ENCODE data around the gene SHISAL2B.

DNA sequence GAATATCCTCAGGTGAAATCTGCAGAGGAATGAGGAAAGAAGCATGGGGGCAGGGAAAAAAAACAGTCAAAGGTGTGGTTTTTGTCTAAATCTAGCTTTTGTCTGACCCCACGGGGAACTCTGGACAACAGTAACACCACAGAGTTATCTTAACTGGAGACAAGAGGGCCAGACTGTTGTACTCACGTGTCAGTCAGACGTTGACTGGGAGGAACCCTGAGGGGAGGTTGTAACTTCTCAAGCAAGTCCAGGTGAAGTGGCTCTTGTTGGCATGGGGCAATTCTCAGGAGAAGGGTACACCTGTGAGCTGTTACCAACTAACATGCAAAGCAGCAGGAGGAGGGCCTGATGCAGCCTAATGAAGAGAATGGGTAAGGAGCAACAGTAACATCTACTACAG is 44.1 kb upstream of the SHISAL2B start:
- TF ChIP-seq, protein P1, sequence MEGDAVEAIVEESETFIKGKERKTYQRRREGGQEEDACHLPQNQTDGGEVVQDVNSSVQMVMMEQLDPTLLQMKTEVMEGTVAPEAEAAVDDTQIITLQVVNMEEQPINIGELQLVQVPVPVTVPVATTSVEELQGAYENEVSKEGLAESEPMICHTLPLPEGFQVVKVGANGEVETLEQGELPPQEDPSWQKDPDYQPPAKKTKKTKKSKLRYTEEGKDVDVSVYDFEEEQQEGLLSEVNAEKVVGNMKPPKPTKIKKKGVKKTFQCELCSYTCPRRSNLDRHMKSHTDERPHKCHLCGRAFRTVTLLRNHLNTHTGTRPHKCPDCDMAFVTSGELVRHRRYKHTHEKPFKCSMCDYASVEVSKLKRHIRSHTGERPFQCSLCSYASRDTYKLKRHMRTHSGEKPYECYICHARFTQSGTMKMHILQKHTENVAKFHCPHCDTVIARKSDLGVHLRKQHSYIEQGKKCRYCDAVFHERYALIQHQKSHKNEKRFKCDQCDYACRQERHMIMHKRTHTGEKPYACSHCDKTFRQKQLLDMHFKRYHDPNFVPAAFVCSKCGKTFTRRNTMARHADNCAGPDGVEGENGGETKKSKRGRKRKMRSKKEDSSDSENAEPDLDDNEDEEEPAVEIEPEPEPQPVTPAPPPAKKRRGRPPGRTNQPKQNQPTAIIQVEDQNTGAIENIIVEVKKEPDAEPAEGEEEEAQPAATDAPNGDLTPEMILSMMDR (conservative IDR thresholded peaks at IDR 0.05 in 1 of 2, IDR thresholded peaks at IDR 0.05 in 1 of 2; ENCODE audit: extremely low read depth in 1 of 2, insufficient read depth in 1 of 2, low read depth in 1 of 2, low read length in 2 of 2), result no peak
- TF ChIP-seq EZH2 (IDR thresholded peaks at IDR 0.05; ENCODE audit: borderline replicate concordance, low read length), result no peak
